ENCODE measurements around the gene RPH3AL.

Gene RPH3AL

GRCh38 chr17:353213-353837 lies 718 bp upstream of the RPH3AL start:
- no peak for DNase-seq (ENCODE audit: low read depth in 2 of 2)

GRCh38 chr17:351875-352420 lies 659 bp downstream of the RPH3AL start:
- no peak for DNase-seq (ENCODE audit: low read depth in 2 of 2)

- no peak for DNase-seq (ENCODE audit: low read depth in 2 of 2)
Observed at GRCh38 chr17:351449-351738, 1.2 kb downstream of the RPH3AL start.

- no peak for DNase-seq (ENCODE audit: low read depth in 2 of 2)
Observed at GRCh38 chr17:350706-351448, 1.7 kb downstream of the RPH3AL start.

GRCh38 chr17:349666-350065 lies 2.9 kb downstream of the RPH3AL start:
- no peak for DNase-seq (ENCODE audit: low read depth in 2 of 2)

GRCh38 chr17:348692-349425 lies 3.7 kb downstream of the RPH3AL start:
- no peak for DNase-seq (ENCODE audit: low read depth in 2 of 2)

GRCh38 chr17:348012-348411 lies 4.6 kb downstream of the RPH3AL start:
- no peak for DNase-seq (ENCODE audit: low read depth in 2 of 2)

- DNase-seq (ENCODE audit: low read depth in 2 of 2), result no peak
Observed at GRCh38 chr17:347309-347899, 5.2 kb downstream of the RPH3AL start.

- no peak for DNase-seq (ENCODE audit: low read depth in 2 of 2)
Observed at GRCh38 chr17:345992-346785, 6.4 kb downstream of the RPH3AL start.

GRCh38 chr17:345261-345660 lies 7.3 kb downstream of the RPH3AL start:
- DNase-seq (ENCODE audit: low read depth in 2 of 2), result no peak

GRCh38 chr17:343875-344752 lies 8.5 kb downstream of the RPH3AL start:
- DNase-seq (ENCODE audit: low read depth in 2 of 2), result no peak

GRCh38 chr17:343211-343610 lies 9.4 kb downstream of the RPH3AL start:
- no peak for DNase-seq (ENCODE audit: low read depth in 2 of 2)

- DNase-seq (ENCODE audit: low read depth in 2 of 2), result no peak
Observed at GRCh38 chr17:340074-340473, 12.5 kb downstream of the RPH3AL start.

GRCh38 chr17:339193-340061 lies 13.2 kb downstream of the RPH3AL start:
- DNase-seq (ENCODE audit: low read depth in 2 of 2), result no peak

GRCh38 chr17:338442-339192 lies 14.0 kb downstream of the RPH3AL start:
- DNase-seq (ENCODE audit: low read depth in 2 of 2), result no peak

GRCh38 chr17:337866-338265 lies 14.7 kb downstream of the RPH3AL start:
- no peak for DNase-seq (ENCODE audit: low read depth in 2 of 2)

- no peak for DNase-seq (ENCODE audit: low read depth in 2 of 2)
Observed at GRCh38 chr17:337453-337852, 15.2 kb downstream of the RPH3AL start.

- DNase-seq (ENCODE audit: low read depth in 2 of 2), result no peak
Observed at GRCh38 chr17:337022-337420, 15.6 kb downstream of the RPH3AL start.

Data from stimulated activated CD8-positive, alpha-beta memory T cell treated with anti-CD3 and anti-CD28 coated beads, Interleukin-2, amount 100 ng/mL, for 48 hours (primary cell).